Panc1 (cell line): Measurements from ENCODE around the gene MCF2L2.

Source experiments
- POLR2AphosphoS5 ChIP-seq: IDR thresholded peaks from 2 replicates; pipeline ENCODE4 v1.6.1; 2012; ENCODE audit warnings: mild to moderate bottlenecking, low read depth, low read length, moderate library complexity
- TF ChIP-seq, protein P1 (sequence below): fragments of 450-650 bp; IDR thresholded peaks from 2 replicates; pipeline ENCODE4 v1.5.1; 2017; ENCODE audit warnings: mild to moderate bottlenecking

DNA sequence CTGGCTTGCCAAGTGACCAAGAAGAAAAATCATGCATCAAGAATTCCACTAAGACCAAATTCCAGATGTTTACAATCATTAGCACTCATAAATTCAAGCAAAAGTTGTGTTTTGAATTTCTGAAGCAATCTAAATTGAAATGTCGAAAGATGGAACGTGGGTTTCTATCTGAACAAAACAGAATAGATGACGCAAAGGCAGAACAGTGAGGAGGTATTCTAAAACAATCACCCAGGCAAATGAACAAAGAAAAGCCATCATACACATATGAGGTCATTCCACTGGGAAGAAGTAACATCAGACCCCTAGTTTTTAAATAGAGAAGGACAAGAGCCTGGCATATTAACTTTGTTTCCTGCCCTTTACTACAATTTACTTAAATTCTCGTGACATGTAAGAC lies 58.0 kb downstream of the MCF2L2 start:
- TF ChIP-seq, protein P1, sequence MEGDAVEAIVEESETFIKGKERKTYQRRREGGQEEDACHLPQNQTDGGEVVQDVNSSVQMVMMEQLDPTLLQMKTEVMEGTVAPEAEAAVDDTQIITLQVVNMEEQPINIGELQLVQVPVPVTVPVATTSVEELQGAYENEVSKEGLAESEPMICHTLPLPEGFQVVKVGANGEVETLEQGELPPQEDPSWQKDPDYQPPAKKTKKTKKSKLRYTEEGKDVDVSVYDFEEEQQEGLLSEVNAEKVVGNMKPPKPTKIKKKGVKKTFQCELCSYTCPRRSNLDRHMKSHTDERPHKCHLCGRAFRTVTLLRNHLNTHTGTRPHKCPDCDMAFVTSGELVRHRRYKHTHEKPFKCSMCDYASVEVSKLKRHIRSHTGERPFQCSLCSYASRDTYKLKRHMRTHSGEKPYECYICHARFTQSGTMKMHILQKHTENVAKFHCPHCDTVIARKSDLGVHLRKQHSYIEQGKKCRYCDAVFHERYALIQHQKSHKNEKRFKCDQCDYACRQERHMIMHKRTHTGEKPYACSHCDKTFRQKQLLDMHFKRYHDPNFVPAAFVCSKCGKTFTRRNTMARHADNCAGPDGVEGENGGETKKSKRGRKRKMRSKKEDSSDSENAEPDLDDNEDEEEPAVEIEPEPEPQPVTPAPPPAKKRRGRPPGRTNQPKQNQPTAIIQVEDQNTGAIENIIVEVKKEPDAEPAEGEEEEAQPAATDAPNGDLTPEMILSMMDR: no peak
- TF ChIP-seq POLR2AphosphoS5: no peak
